ENCODE measurements around the gene BTBD7. TPM values are rescaled to one million over a fixed set of nuclear protein-coding genes. Genes with fewer than 3 reads are reported as not detected.
A peak's percentile ranks its signal among the peaks of the same experiment; 100 is the strongest.

BTBD7 gene
- total and polyA plus RNA-seq, 2 of the 4 experiments (the other 2 are of a cell fraction): 11.9 to 30.5 TPM

DNA sequence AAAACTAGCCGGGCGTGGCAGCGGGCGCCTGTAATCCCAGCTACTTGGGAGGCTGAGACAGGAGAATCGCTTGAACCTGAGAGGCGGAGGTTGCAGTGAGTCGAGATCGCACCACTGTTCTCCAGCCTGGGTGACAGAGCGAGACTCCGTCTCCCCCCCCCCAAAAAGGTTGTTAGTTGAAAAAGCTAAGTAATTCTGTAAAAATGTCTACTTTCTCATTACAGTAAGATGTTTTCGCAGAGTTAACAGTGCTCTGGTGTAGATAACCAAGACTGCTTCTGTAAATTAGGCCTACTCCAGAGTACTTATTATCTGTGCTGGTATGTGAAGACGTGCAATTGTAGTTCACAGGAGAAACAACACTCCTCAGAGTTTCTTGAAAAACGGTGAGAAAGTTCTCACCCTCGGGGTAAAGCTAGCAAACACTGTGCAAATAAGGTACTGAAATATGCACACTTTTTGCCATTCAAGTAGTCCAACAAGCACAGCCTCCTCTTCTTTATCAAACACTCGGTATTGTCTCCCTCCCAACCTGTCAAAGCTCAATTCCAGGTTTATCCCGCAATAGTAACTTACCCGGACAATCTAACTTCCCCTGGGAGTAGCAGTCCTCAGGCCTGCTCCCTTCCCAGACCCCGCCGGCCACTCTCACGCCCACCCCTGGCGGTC, 974 bp downstream of the BTBD7 start:
- no peaks in the 10 kb centered on the region for H3K4me1 ChIP-seq (ENCODE audit: control insufficient read depth, insufficient read depth, low read length)
- H3K14ac ChIP-seq (replicated peaks; ENCODE audit: low read depth, low read length): peak overlapping the region; percentile 50
- H2AK5ac ChIP-seq (ENCODE audit: low read depth, low read length): no peak overlapping the region
- peak overlapping the region; percentile 61; the same call in 1 of the 2 replicates for H3K23ac ChIP-seq (ENCODE audit: low read depth, low read length)
- no peak overlapping the region for H3K18ac ChIP-seq (ENCODE audit: low read depth, low read length)
- intact Hi-C loops (cut with micrococcal nuclease): loop anchor here (1.0 to 5.0 kb wide), 3 partner anchors 92 to 750 kb away; partner anchors contain the start of genes DDX24 and IFI27L1
- peak overlapping the region; percentile 4 for H3K4ac ChIP-seq (ENCODE audit: low read depth, low read length)
- TF ChIP-seq NFE2L2 (IDR thresholded peaks at IDR 0.05; ENCODE audit: low read depth, low read length) (no peak), FOS (IDR thresholded peaks at IDR 0.05; ENCODE audit: low read depth, low read length) (no peak), RCOR1 (IDR thresholded peaks at IDR 0.05; ENCODE audit: insufficient replicate concordance, low read length) (no peak), MAFK (IDR thresholded peaks at IDR 0.05; ENCODE audit: low read depth, low read length) (no peak), POLR2A (IDR thresholded peaks at IDR 0.05; ENCODE audit: low read depth, low read length) (no peak), BHLHE40 (IDR thresholded peaks at IDR 0.05; ENCODE audit: low read depth, low read length) (no peak), MAZ (IDR thresholded peaks at IDR 0.05; ENCODE audit: borderline replicate concordance, low read depth, low read length) (no peak), RFX5 (IDR thresholded peaks at IDR 0.05; ENCODE audit: low read depth, low read length) (no peak)
- TF ChIP-seq, protein P1, sequence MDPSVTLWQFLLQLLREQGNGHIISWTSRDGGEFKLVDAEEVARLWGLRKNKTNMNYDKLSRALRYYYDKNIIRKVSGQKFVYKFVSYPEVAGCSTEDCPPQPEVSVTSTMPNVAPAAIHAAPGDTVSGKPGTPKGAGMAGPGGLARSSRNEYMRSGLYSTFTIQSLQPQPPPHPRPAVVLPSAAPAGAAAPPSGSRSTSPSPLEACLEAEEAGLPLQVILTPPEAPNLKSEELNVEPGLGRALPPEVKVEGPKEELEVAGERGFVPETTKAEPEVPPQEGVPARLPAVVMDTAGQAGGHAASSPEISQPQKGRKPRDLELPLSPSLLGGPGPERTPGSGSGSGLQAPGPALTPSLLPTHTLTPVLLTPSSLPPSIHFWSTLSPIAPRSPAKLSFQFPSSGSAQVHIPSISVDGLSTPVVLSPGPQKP (IDR thresholded peaks at IDR 0.05; ENCODE audit: borderline replicate concordance, low read depth, low read length): no peak
- TF ChIP-seq, protein P2, sequence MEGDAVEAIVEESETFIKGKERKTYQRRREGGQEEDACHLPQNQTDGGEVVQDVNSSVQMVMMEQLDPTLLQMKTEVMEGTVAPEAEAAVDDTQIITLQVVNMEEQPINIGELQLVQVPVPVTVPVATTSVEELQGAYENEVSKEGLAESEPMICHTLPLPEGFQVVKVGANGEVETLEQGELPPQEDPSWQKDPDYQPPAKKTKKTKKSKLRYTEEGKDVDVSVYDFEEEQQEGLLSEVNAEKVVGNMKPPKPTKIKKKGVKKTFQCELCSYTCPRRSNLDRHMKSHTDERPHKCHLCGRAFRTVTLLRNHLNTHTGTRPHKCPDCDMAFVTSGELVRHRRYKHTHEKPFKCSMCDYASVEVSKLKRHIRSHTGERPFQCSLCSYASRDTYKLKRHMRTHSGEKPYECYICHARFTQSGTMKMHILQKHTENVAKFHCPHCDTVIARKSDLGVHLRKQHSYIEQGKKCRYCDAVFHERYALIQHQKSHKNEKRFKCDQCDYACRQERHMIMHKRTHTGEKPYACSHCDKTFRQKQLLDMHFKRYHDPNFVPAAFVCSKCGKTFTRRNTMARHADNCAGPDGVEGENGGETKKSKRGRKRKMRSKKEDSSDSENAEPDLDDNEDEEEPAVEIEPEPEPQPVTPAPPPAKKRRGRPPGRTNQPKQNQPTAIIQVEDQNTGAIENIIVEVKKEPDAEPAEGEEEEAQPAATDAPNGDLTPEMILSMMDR (conservative IDR thresholded peaks at IDR 0.05; ENCODE audit: low read depth, low read length): no peak
- TF ChIP-seq, protein P3, sequence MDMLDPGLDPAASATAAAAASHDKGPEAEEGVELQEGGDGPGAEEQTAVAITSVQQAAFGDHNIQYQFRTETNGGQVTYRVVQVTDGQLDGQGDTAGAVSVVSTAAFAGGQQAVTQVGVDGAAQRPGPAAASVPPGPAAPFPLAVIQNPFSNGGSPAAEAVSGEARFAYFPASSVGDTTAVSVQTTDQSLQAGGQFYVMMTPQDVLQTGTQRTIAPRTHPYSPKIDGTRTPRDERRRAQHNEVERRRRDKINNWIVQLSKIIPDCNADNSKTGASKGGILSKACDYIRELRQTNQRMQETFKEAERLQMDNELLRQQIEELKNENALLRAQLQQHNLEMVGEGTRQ (IDR thresholded peaks at IDR 0.05; ENCODE audit: low read depth, low read length): no peak
- H4K20me1 ChIP-seq (ENCODE audit: insufficient read depth, low read length): peaks cover 30% of the 10 kb centered on the region
- H4K91ac ChIP-seq (ENCODE audit: insufficient read depth, low read depth, low read length): no peak overlapping the region
- dilution Hi-C loops (cut with HindIII; ENCODE audit: low sequenced_read_pairs, unreplicated experiment): no loop called here
- CTCF ChIA-PET: interaction anchor here (1.2 kb wide), 1 partner anchor 56 kb away, joined by 5 read pairs; no protein-coding TSS in a partner anchor
- no peaks in the 10 kb centered on the region for H3K9me3 ChIP-seq (ENCODE audit: control insufficient read depth, insufficient read depth, low read length)
- peak overlapping the region; percentile 5 for H2AK9ac ChIP-seq (replicated peaks; ENCODE audit: low read depth, low read length, poor library complexity)
- no peak overlapping the region; the same call in 1 of the 2 replicates for H4K5ac ChIP-seq (ENCODE audit: low read depth, low read length)
- H2BK120ac ChIP-seq (ENCODE audit: low read depth, low read length): no peak overlapping the region
- no peaks in the 10 kb centered on the region for H3K36me3 ChIP-seq (ENCODE audit: control insufficient read depth, insufficient read depth, low read length)
- H3K56ac ChIP-seq (ENCODE audit: extremely low read depth, insufficient read depth, low read length): peak overlapping the region; percentile 81
- 10% methylated on average over 1 of the region's 21 CpGs; no CpG with 5 or more reads in 1 of the 2 experiments for WGBS, 2 experiments (ENCODE audit: extremely low coverage in 2 of 2, insufficient read length in 1 of 2)
- H3K79me1 ChIP-seq (ENCODE audit: low read depth in 1 of 2, low read length in 2 of 2): peaks cover 0 to 38% of the 10 kb centered on the region in 2 experiments; a peak in 2 of 4 replicates
- H3K9ac ChIP-seq (ENCODE audit: low read depth, low read length): peak overlapping the region; percentile 94
- no peak overlapping the region for H2BK15ac ChIP-seq (ENCODE audit: low read depth, low read length)
- H3K27me3 ChIP-seq (ENCODE audit: control insufficient read depth, insufficient read depth, low read length): no peaks in the 10 kb centered on the region
- H2BK20ac ChIP-seq (ENCODE audit: low read depth, low read length): no peak overlapping the region
- ATAC-seq (ENCODE audit: low read depth) (no peak), DNase-seq (no peak)
- peak overlapping the region; percentile 55 for H3K4me3 ChIP-seq (ENCODE audit: insufficient read depth, low read depth, low read length)
- H2BK5ac ChIP-seq (ENCODE audit: low read depth, low read length, poor library complexity, severe bottlenecking): peak overlapping the region; percentile 92
- peak overlapping the region; percentile 94 for H3K27ac ChIP-seq (ENCODE audit: insufficient read depth, low read length)
- H3K4me2 ChIP-seq (ENCODE audit: low read depth, low read length): peak overlapping the region; percentile 99
- peak overlapping the region; percentile 5 to 45; a peak in 1 of 4 replicates for H4K8ac ChIP-seq (ENCODE audit: low read depth in 2 of 2, low read length in 2 of 2)
- peak overlapping the region; percentile 96 for H2AFZ ChIP-seq (replicated peaks; ENCODE audit: low read length, poor library complexity)
- no peaks in the 10 kb centered on the region for H3K9me1 ChIP-seq (ENCODE audit: insufficient read depth, low read length)
- in situ Hi-C loops (cut with MboI; ENCODE audit: low sequenced_read_pairs): no loop called here
- POLR2A ChIA-PET (ENCODE audit: unreplicated experiment): no interaction called here
- BruUV-seq (replicated peaks): no TSS peak

Data from IMR-90 (cell line).